Smooth muscle cell (in vitro differentiated cells): Measurements from ENCODE around the gene OR13C8. TPM values are rescaled to one million over a fixed set of nuclear protein-coding genes. Genes with fewer than 3 reads are reported as not detected.

ENCODE experiments used
- DNase-seq: peaks from one replicate; lab custom pipeline; 2025; ENCODE audit not compliant: unreplicated experiment; lab: John Stamatoyannopoulos, UW
- H2AFZ ChIP-seq: fragments of 200-600 bp; sonication (generic); 2 replicates; pipeline ENCODE4 v1.6.0; 2016; ENCODE audit warnings: antibody characterized with exemption, low read depth, mild to moderate bottlenecking
- H3F3A ChIP-seq: fragments of 200-600 bp; sonication (generic); 2 replicates; pipeline ENCODE4 v1.6.0; 2017; ENCODE audit warnings: antibody characterized with exemption, low read depth
- H3K27ac ChIP-seq: fragments of 200-600 bp; sonication (generic); 2 replicates; pipeline ENCODE4 v1.5.1; 2016; ENCODE audit warnings: low read depth, mild to moderate bottlenecking
- H3K27me3 ChIP-seq: fragments of 200-600 bp; sonication (generic); 2 replicates; pipeline ENCODE4 v1.6.1; 2016; ENCODE audit warnings: low read depth, mild to moderate bottlenecking
- H3K36me3 ChIP-seq: fragments of 200-600 bp; sonication (generic); 2 replicates; pipeline ENCODE4 v1.5.1; 2016; ENCODE audit warnings: low read depth
- H3K4me1 ChIP-seq: fragments of 200-600 bp; sonication (generic); 2 replicates; pipeline ENCODE4 v1.5.1; 2016; ENCODE audit warnings: low read depth
- H3K4me2 ChIP-seq: fragments of 200-600 bp; sonication (generic); 2 replicates; pipeline ENCODE4 v1.6.0; 2016; ENCODE audit warnings: mild to moderate bottlenecking
- H3K4me3 ChIP-seq: fragments of 200-600 bp; sonication (generic); 2 replicates; pipeline ENCODE4 v1.5.1; 2016; ENCODE audit warnings: mild to moderate bottlenecking
- H3K79me2 ChIP-seq: fragments of 200-600 bp; sonication (generic); 2 replicates; pipeline ENCODE4 v1.6.0; 2016; ENCODE audit warnings: low read depth, mild to moderate bottlenecking
- H3K9ac ChIP-seq: fragments of 200-600 bp; sonication (generic); 2 replicates; pipeline ENCODE4 v1.6.0; 2016; ENCODE audit warnings: low read depth
- H3K9me3 ChIP-seq: fragments of 200-600 bp; sonication (generic); replicated peaks from 2 replicates; pipeline ENCODE4 v1.5.1; 2016; ENCODE audit warnings: low read depth
- H4K20me1 ChIP-seq: fragments of 200-600 bp; sonication (generic); 2 replicates; pipeline ENCODE4 v1.6.0; 2016; ENCODE audit warnings: low read depth
- CTCF ChIP-seq: fragments of 200-600 bp; sonication (generic); IDR thresholded peaks from 2 replicates; pipeline ENCODE4 v1.5.1; 2017; ENCODE audit warnings: borderline replicate concordance, mild to moderate bottlenecking, antibody characterized with exemption; ENCODE audit not compliant: insufficient read depth, poor library complexity, severe bottlenecking
- WGBS: methylation state at CpG from one replicate; pipeline ENCODE4 v1.1.7; 2016; ENCODE audit warnings: low lambda C conversion rate; 5-methylcytosine and 5-hydroxymethylcytosine counted together
- polyA plus RNA-seq: library from polyadenylated mRNA; unstranded; fragments of >200 nt; fragmentation: Nextera tagmentation; extraction: Ambion mirVana; gene quantifications from 2 replicates; pipeline ENCODE4 v1.2.1, GENCODE V29; 2016
- total RNA-seq: library from RNA; depleted of rRNA; stranded (reverse); fragments of >200 nt; gene quantifications from 2 replicates; pipeline ENCODE4 v1.2.3, GENCODE V29; 2014

Gene OR13C8
- total and polyA plus RNA-seq, 2 experiments from 2014 or later: not detected

DNA sequence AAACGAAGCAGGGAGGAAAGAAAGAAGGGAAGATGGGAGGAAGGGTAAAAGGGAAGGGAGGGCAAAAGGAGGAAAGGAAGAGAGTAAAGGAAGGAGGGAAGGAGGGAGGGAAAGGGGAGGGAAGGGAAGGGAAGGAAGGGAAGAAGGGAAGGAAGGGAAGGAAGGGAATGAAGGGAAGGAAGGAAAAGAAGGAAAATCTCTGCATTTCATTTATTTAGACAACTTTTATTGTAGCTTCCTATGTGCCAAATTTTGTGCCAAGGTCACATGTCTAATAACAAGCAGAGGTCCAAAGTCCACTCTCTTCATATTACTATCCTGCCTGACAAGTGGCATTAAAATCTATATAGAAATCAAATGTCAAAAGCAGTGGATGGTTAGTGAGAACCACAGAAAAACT, 29.7 kb upstream of the OR13C8 start:
- H4K20me1 ChIP-seq: no peaks in the 10 kb centered on the region
- no peak overlapping the region for H3K27ac ChIP-seq
- H2AFZ ChIP-seq: no peak overlapping the region
- H3K4me3 ChIP-seq: no peak overlapping the region
- no peak overlapping the region for H3K9ac ChIP-seq
- no peak for TF ChIP-seq CTCF
- no peaks in the 10 kb centered on the region for H3K27me3 ChIP-seq
- no peak for DNase-seq
- no peaks in the 10 kb centered on the region for H3K4me1 ChIP-seq
- H3F3A ChIP-seq: no peaks in the 10 kb centered on the region
- H3K79me2 ChIP-seq: no peaks in the 10 kb centered on the region
- H3K36me3 ChIP-seq: no peaks in the 10 kb centered on the region
- no peak overlapping the region for H3K4me2 ChIP-seq
- 78% methylated on average over 1 of the region's 1 CpG for WGBS
- no peaks in the 10 kb centered on the region for H3K9me3 ChIP-seq

GRCh38 chr9:104544644-104545043, 24.3 kb upstream of the OR13C8 start:
- no peaks in the 10 kb centered on the region for H3K36me3 ChIP-seq
- no peaks in the 10 kb centered on the region for H3K9me3 ChIP-seq
- no peaks in the 10 kb centered on the region for H3K27me3 ChIP-seq
- no peak overlapping the region for H3K4me3 ChIP-seq
- no peaks in the 10 kb centered on the region for H4K20me1 ChIP-seq
- no peaks in the 10 kb centered on the region for H3K79me2 ChIP-seq
- H3K9ac ChIP-seq: no peak overlapping the region
- H3K4me1 ChIP-seq: no peaks in the 10 kb centered on the region
- DNase-seq: no peak
- no peak for TF ChIP-seq CTCF
- 93% methylated on average over 4 of the region's 4 CpGs for WGBS
- no peaks in the 10 kb centered on the region for H3F3A ChIP-seq
- H3K27ac ChIP-seq: no peak overlapping the region
- no peak overlapping the region for H2AFZ ChIP-seq
- no peak overlapping the region for H3K4me2 ChIP-seq

GRCh38 chr9:104553261-104553660, 15.7 kb upstream of the OR13C8 start:
- H3K4me2 ChIP-seq: no peak overlapping the region
- H3K9me3 ChIP-seq: no peaks in the 10 kb centered on the region
- no peak overlapping the region for H3K4me3 ChIP-seq
- no peak for DNase-seq
- H3K4me1 ChIP-seq: no peaks in the 10 kb centered on the region
- no peaks in the 10 kb centered on the region for H3K79me2 ChIP-seq
- H3F3A ChIP-seq: no peaks in the 10 kb centered on the region
- H2AFZ ChIP-seq: no peak overlapping the region
- H4K20me1 ChIP-seq: no peaks in the 10 kb centered on the region
- WGBS: 37% methylated on average over 1 of the region's 1 CpG
- H3K9ac ChIP-seq: no peak overlapping the region
- H3K36me3 ChIP-seq: no peaks in the 10 kb centered on the region
- H3K27me3 ChIP-seq: no peaks in the 10 kb centered on the region
- TF ChIP-seq CTCF: no peak
- H3K27ac ChIP-seq: no peak overlapping the region

DNA sequence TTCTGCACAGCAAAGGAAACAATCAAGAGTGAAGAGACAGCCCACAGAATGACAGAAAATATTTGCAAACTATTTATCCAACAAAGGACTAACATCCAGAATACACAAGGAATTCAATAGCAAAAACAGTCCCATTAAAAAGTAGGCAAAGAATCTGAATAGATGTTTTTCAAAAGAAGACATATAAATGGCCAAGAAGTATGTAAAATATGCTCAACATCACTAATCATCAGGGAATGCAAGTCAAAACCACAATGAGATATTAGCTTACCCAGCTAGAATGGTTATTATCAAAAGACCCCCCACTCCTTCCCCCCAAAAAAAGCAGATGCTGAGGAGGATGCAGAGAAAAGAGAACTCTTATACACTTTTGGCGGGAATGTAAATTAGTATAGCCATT, 13.4 kb upstream of the OR13C8 start:
- Histone ChIP-seq H2AFZ (no peak overlapping the region), H4K20me1 (no peaks in the 10 kb centered on the region), H3K27ac (no peak overlapping the region), H3K4me1 (no peaks in the 10 kb centered on the region), H3F3A (no peaks in the 10 kb centered on the region), H3K79me2 (no peaks in the 10 kb centered on the region), H3K27me3 (no peaks in the 10 kb centered on the region), H3K9ac (no peak overlapping the region), H3K4me3 (no peak overlapping the region), H3K4me2 (no peak overlapping the region), H3K9me3 (no peaks in the 10 kb centered on the region), H3K36me3 (no peaks in the 10 kb centered on the region)
- DNase-seq: no peak
- TF ChIP-seq CTCF: no peak
- WGBS: 100% methylated on average over 1 of the region's 1 CpG
